Stimulated activated CD8-positive, alpha-beta memory T cell treated with anti-CD3 and anti-CD28 coated beads, Interleukin-4, amount 100 ng/mL, for 24 hours (primary cell): ENCODE measurements around the gene HSPA4.
A peak's percentile ranks its signal among the peaks of the same experiment; 100 is the strongest.

Experiments used
- DNase-seq: peaks from one replicate; pipeline ENCODE4 v3.0.0-alpha.2; 2020; ENCODE audit warnings: low read depth

The HSPA4 gene

DNA sequence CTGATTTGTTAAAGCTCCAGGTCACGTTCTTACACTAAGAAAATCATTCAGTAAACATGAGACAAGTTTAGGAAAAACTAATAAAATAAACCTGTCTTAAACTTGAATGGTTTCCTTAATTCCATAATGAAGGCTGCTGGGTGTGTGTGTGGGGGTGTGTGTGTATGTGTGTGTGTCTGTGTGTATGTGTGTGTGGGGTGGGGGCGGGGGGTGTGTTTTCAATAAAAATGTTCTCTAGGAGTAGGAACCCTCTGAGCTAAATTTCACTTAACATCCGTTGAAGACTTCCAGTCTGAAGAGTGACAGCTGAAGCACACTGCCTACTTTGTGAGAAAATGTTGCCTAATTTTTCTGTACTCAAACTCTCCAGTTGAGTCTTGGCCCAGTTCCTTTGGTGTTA is 54.5 kb downstream of the HSPA4 start:
- DNase-seq, result no peak

- DNase-seq, result no peak
Observed at GRCh38 chr5:133106761-133107572, 55.2 kb downstream of the HSPA4 start.

GRCh38 chr5:133108481-133108921 is 56.7 kb downstream of the HSPA4 start:
- no peak for DNase-seq

- no peak for DNase-seq
Observed at GRCh38 chr5:133109655-133110483, 58.1 kb downstream of the HSPA4 start.

- no peak for DNase-seq
Observed at GRCh38 chr5:133110709-133111108, 58.9 kb downstream of the HSPA4 start.

GRCh38 chr5:133111299-133111698 is 59.5 kb downstream of the HSPA4 start:
- peak; percentile 55 for DNase-seq

- DNase-seq, result no peak
Observed at GRCh38 chr5:133112026-133112660, 60.3 kb downstream of the HSPA4 start.

GRCh38 chr5:133113331-133114061 is 61.7 kb downstream of the HSPA4 start:
- DNase-seq, result peak; percentile 19

DNA sequence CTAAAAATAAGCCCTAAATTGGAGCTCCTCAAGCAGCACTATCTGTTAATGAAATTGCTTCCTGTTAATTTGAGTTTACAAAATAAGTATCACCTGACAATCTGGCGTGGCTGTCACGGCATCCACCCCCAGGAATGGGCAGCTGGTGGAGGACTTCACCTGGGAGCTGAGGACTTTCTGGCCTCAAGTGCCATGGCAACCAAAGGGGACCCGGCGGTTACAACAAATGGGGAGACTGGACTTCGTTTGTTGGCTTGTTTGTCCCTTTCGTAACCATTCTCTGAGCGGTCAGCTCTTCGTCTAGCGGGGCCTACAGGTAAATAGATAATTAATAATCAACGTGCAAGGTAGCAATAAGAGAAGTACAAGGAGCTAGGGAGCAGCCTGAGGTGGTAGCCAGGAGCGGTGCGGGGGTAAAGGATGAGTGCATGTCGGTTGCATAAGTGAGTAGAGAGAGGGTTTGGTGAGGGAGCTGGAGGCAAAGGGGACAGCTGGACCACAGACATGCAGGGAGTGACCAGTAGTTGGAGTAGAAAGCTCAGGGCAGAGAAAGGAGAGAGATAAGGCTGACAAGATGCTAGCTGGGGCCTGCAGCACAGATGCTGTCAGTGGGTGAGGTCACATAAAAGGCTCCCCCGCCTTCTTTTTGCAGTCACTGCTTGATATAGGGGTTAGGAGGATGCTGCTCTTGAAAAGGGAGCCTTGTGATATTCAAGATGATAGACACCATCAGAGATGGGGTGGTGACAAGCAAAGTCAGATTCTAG is 62.5 kb downstream of the HSPA4 start:
- DNase-seq, result no peak

GRCh38 chr5:133114933-133115310 is 63.1 kb downstream of the HSPA4 start:
- DNase-seq, result no peak

DNA sequence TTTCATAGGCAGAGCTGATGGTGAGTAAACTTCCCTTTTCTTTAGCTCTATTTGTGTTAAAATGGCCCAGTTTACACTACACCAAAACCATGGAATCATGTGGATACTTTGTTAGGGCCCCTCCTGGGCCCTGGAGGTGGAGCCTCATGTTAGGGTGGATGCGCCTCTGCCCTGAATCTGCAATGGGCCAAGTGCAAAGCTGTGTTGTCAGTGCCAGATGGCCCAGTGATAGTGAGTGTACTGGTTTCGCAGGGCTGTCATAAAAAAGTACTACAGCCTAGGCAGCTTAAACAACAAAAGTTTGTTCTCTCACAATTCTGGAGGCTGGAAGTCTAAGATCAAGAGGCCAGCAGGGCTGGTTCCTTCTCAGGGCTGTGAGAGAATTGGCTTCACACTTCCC is 64.8 kb downstream of the HSPA4 start:
- no peak for DNase-seq

DNA sequence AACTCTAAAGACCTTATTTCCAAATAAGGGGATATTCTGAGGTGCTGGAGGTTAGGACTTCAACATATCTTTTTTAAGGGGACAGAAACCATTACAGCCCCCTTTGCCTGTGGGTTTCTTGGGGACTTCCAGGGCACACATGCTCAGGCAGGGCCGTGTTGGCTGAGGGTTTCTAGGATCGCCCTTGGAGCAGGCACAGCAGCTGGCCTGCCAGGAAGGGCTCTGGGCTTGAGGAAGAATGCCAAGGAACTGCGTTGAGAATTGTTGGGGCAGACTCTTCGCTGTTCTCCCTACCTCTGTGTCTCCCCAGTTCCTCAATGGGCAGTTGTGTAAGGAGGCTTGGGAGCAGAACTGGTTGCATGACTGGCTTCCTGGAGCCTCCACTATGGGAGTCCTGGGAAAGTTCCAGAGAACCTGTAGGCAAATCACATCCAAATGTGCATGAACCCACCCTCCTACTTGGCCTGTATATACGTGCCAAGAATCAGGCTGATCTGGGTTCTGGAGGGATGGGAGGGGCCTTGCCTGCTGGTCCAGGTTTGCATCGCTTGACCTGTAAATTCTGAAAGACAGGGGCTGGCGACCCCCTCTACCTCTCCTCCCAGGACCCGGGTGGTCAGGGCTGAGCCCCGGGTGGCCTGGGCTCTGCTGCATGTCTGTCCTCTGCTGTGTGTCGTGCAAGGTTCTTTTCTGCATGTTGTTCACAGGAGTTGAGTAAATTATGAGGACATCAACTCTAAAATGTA is 65.5 kb downstream of the HSPA4 start:
- DNase-seq, result no peak

DNA sequence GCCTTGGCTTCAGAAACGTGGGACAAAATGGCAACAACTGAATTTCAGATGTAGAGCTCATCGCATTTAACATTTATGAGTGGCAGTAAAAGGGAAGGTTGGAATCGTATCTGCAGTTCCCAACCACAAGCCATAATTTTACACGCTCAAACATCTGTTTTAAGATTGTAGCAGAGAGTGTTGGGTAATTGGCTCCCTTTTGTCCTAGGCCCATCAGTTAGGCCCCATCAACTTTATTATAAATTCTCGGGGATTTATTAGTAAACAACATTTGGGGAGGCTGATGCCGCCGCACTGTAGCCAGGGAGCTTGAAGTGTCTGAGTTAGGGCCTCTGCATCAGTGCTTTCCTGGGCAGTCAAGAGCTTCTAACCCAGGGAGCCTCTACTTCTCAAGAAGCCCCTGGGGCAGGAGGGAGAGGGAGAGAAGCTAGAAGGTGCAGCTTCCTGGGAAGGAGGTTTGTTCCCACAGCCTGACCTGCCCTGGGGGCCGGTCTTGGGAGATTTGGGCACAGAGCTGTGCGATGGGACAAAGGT is 66.2 kb downstream of the HSPA4 start:
- DNase-seq, result no peak

DNA sequence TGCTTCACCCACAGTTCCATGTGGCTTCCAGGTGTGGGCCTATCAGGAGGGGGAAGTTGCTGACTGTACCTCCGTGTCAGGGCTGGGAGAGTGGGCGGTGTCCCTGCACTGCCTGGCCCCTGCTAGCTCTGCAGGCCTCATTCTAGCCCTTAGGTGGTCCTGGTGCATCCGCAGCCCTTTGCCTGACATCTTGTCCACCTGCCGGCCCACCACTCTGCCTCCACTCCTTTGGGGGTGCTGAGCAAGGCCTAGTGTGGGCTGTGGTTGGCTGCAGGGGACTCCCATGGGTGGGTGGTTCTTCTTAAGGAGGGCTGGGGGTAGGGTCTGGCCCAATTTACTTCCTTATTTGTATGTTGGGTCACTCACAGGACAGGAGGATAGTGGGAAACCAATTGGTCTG is 66.9 kb downstream of the HSPA4 start:
- DNase-seq, result no peak

DNA sequence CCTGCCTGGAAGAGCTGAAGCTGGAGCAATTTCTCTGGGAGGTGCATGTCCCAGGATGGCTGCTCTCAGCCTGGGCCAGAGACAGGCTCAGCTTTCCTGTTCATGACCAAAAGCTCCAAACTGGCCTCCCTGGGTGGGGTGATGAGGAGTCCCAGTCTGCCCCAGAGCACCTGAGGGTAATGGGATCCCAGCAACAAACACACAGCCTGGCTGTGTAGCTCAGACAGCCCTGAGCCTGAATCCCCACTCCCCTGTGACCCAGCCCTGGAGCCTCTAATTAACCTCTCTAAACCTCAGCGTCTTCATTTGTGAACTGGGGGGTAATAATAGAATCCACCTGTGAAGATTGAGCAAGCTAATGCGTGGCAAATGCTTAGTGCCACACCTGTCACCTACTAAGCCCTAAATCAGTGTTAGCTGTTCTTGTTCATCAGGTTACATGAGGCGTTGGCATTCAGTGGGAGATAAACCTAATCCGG is 67.5 kb downstream of the HSPA4 start:
- DNase-seq, result no peak

- DNase-seq, result no peak
Observed at GRCh38 chr5:133120156-133120750, 68.4 kb downstream of the HSPA4 start.

- no peak for DNase-seq
Observed at GRCh38 chr5:133121080-133121479, 69.3 kb downstream of the HSPA4 start.

DNA sequence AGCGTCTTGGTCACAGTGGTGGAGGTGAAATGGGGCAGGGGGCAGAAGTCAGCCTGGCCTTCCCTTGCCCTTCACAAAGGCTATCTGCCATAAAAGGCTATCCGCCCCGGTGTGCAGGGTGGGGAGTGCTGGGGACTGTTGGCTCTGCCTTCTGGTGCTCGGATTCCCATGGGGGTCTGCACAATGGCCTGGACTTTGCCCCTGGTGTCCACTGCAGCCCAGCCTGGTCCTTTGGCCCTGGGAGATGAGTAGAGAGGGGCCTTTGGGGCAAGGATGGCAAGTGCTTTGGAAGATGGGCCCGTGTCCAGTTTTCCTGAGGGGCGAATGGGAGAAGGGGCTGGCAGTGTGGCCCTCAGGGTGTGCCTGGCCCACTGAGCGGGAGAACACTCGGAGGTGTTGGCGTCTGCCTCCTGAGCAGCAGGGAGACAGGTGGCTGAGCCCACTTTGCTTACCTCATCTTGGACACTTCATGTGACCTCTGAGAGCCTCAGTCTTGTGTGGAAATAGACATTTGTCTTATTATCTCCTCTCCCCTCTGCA is 69.9 kb downstream of the HSPA4 start:
- no peak for DNase-seq

GRCh38 chr5:133122711-133123110 is 70.9 kb downstream of the HSPA4 start:
- DNase-seq, result no peak
